ENCODE data around the gene ADGRA1. TPM values are rescaled to one million over a fixed set of nuclear protein-coding genes. Genes with fewer than 3 reads are reported as not detected.

Gene ADGRA1
- total and polyA plus RNA-seq, 10 of the 15 experiments (the other 5 are each of a cell fraction or from before 2014, with no cell fraction given): not detected

GRCh38 chr10:133060881-133061280, 26.8 kb upstream of the ADGRA1 start:
- WGBS (ENCODE audit: insufficient coverage, insufficient replicate concordance, low lambda C conversion rate, missing lambda C conversion rate): 31% methylated on average over 12 of the region's 12 CpGs
- in situ Hi-C loops (cut with MboI): no loop called here

More at GRCh38 chr10:133060881-133061280, 26.8 kb upstream of the ADGRA1 start:
- H3K9ac ChIP-seq (ENCODE audit: control insufficient read depth, insufficient read depth, low read length): no peak overlapping the region
- H3K36me3 ChIP-seq (ENCODE audit: control insufficient read depth in 2 of 2, insufficient read depth in 2 of 2, low read length in 1 of 2): no peaks in the 10 kb centered on the region
- H3K4me3 ChIP-seq: no peak overlapping the region
- ChIA-PET RAD21 (ENCODE audit: unreplicated experiment) (no interaction called here), SMC1A (ENCODE audit: uncharacterized antibody, unreplicated experiment) (no interaction called here), CTCF (no interaction called here), POLR2A (no interaction called here)
- ATAC-seq: no peak
- no peak overlapping the region for H2AFZ ChIP-seq (ENCODE audit: control insufficient read depth, low read depth, low read length)
- TF ChIP-seq SUPT20H (IDR thresholded peaks at IDR 0.05; ENCODE audit: borderline replicate concordance, control insufficient read depth, low read depth, low read length): no peak
- no peak for TF ChIP-seq NBN (IDR thresholded peaks at IDR 0.05)
- no peak for TF ChIP-seq ZBTB33 (IDR thresholded peaks at IDR 0.05)
- TF ChIP-seq CBX5 (IDR thresholded peaks at IDR 0.05; ENCODE audit: low read depth): no peak
- no peak for TF ChIP-seq BHLHE40 (IDR thresholded peaks at IDR 0.05; ENCODE audit: borderline replicate concordance in 1 of 2, low read depth in 2 of 2, low read length in 1 of 2)
- TF ChIP-seq E4F1 (IDR thresholded peaks at IDR 0.05; ENCODE audit: borderline replicate concordance, partially characterized antibody): no peak
- no peak for TF ChIP-seq E2F8 (IDR thresholded peaks at IDR 0.05; ENCODE audit: low read depth, partially characterized antibody)
- TF ChIP-seq RCOR1 (conservative IDR thresholded peaks at IDR 0.05; ENCODE audit: low read depth, low read length): no peak
- TF ChIP-seq BCL3 (IDR thresholded peaks at IDR 0.05; ENCODE audit: borderline replicate concordance, insufficient read depth, low read depth, low read length, poor library complexity, severe bottlenecking): no peak
- TF ChIP-seq ZNF622 (IDR thresholded peaks at IDR 0.05): no peak
- TF ChIP-seq MTA2 (IDR thresholded peaks at IDR 0.05; ENCODE audit: low read depth): no peak
- no peaks in the 10 kb centered on the region for H3K27me3 ChIP-seq (replicated peaks in 1 of 2; ENCODE audit: control insufficient read depth in 2 of 2, insufficient read depth in 2 of 2, low read length in 1 of 2)
- H3K4me1 ChIP-seq (ENCODE audit: control insufficient read depth, insufficient read depth, low read length): no peaks in the 10 kb centered on the region
- H3K79me2 ChIP-seq (ENCODE audit: control insufficient read depth, insufficient read depth, low read length): no peaks in the 10 kb centered on the region
- H3K9me3 ChIP-seq (replicated peaks; ENCODE audit: control insufficient read depth, insufficient read depth, low read length): no peaks in the 10 kb centered on the region; the same call in 2 of the 3 replicates
- no peak for FAIRE-seq
- intact Hi-C loops (cut with micrococcal nuclease; ENCODE audit: unreplicated experiment): no loop called here
- no peak overlapping the region for H3K4me2 ChIP-seq (ENCODE audit: control insufficient read depth, insufficient read depth)
- H4K20me1 ChIP-seq (ENCODE audit: control insufficient read depth, insufficient read depth): no peaks in the 10 kb centered on the region
- no peak for DNase-seq (ENCODE audit: low read depth, low spot score)
- no peak overlapping the region for H3K27ac ChIP-seq (ENCODE audit: control insufficient read depth, insufficient read depth)
- BruUV-seq (replicated peaks): no TSS peak
